Measurements from ENCODE around the gene ADARB2.

DNA sequence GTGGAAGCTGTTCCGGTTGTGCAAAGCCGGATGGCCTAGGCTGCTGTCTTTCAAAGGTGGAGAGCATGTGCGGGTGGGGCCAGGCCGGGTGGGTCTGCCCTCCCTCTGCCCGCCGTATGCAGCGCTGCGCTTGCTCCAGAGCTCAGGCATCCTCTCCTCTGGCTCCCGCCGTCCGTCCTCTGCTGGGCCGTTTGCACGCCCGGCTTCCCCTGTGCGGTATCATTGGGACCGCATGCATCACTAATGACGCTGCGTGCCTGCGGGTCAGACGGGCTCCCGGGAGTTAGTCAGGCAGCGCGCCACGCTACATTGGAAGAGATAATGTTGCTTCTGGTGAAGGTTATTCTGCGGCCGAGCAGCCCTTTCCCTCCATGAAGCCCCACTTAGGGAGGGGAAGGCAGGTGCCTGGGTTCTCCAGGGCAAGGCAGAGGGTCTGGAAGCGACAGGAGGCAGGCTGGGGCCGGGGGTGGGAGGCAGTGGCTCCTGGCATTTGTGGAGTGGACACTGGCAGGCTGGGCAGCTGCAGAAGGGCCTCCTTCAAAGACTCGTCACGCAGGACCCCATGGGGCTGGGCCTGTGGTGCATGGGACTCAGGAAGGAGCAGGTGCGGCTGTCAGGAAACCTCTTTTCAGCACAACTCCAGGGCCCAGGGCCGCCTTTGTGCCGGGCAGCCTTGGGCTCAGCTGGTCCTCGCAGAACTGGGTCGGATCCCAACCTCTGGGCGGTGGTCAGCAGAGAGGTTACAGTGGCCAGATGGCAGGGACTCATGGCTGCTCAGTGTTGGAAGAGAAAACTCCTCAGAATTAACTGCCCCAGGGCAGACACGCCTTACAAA lies 362.6 kb downstream of the ADARB2 start:
- TF ChIP-seq, protein P1, sequence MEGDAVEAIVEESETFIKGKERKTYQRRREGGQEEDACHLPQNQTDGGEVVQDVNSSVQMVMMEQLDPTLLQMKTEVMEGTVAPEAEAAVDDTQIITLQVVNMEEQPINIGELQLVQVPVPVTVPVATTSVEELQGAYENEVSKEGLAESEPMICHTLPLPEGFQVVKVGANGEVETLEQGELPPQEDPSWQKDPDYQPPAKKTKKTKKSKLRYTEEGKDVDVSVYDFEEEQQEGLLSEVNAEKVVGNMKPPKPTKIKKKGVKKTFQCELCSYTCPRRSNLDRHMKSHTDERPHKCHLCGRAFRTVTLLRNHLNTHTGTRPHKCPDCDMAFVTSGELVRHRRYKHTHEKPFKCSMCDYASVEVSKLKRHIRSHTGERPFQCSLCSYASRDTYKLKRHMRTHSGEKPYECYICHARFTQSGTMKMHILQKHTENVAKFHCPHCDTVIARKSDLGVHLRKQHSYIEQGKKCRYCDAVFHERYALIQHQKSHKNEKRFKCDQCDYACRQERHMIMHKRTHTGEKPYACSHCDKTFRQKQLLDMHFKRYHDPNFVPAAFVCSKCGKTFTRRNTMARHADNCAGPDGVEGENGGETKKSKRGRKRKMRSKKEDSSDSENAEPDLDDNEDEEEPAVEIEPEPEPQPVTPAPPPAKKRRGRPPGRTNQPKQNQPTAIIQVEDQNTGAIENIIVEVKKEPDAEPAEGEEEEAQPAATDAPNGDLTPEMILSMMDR (IDR thresholded peaks at IDR 0.05): no peak
- TF ChIP-seq POLR2A (IDR thresholded peaks at IDR 0.05; ENCODE audit: low read depth) (no peak), POLR2AphosphoS5 (IDR thresholded peaks at IDR 0.05) (no peak)

Data from esophagus muscularis mucosa (tissue), 3 donors.